GM18505 (cell line): ENCODE measurements around the gene GRB2.
"Not testable (repeated sequence)": the region's sequence is repeated elsewhere in the genome, so short reads cannot be mapped to it uniquely, and the experiment has no call there.

Experiments
- ATAC-seq: cut with Tn5 transposase; IDR thresholded peaks from one replicate; pipeline ENCODE4 v1.9.1; 2021; ENCODE audit not compliant: unreplicated experiment
- POLR2A ChIP-seq: IDR thresholded peaks from 4 replicates; pipeline ENCODE4 v1.6.1; 2011; ENCODE audit warnings: borderline replicate concordance; ENCODE audit not compliant: insufficient read depth, insufficient read length; ENCODE audit errors: extremely low read depth

The GRB2 gene

DNA sequence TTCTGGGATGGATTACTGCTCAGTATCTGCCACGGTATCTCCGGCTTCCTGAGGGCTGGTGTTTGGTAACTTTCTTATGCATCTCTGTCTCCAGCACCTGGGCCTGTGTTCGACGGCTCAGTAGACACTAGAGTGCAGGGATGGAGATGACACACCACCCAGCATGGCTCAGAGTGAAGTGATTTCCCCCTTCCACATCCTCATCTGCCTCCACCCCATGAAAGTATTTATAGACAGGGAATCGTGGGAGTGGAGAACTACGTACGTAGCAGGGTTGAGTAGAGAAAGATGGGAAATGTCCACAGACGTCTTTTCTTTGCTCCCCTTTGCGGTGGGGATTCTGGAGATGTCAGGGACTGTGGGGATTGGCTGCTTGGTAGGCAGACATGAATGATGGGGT, 104.4 kb downstream of the GRB2 start:
- no peak for ATAC-seq
- no peak for TF ChIP-seq POLR2A

DNA sequence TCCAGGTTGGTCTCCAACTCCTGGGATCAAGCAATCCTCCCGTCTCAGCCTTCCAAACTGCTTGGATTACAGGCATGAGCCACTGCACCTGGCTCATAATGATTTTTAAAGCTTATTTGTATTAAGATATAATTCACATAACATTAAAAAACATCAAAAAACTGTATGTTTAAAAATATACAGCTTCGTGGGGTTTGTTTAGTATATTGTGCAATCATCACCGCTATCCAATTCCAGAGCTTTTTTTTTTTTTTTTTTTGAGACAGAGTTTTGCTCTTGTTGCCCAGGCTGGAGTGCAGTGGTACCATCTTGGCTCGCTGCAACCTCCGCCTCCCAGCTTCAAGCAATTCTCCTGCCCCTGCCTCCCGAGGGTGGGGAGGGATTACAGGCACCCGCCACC, 105.2 kb downstream of the GRB2 start:
- no peak for TF ChIP-seq POLR2A
- ATAC-seq = no peak

DNA sequence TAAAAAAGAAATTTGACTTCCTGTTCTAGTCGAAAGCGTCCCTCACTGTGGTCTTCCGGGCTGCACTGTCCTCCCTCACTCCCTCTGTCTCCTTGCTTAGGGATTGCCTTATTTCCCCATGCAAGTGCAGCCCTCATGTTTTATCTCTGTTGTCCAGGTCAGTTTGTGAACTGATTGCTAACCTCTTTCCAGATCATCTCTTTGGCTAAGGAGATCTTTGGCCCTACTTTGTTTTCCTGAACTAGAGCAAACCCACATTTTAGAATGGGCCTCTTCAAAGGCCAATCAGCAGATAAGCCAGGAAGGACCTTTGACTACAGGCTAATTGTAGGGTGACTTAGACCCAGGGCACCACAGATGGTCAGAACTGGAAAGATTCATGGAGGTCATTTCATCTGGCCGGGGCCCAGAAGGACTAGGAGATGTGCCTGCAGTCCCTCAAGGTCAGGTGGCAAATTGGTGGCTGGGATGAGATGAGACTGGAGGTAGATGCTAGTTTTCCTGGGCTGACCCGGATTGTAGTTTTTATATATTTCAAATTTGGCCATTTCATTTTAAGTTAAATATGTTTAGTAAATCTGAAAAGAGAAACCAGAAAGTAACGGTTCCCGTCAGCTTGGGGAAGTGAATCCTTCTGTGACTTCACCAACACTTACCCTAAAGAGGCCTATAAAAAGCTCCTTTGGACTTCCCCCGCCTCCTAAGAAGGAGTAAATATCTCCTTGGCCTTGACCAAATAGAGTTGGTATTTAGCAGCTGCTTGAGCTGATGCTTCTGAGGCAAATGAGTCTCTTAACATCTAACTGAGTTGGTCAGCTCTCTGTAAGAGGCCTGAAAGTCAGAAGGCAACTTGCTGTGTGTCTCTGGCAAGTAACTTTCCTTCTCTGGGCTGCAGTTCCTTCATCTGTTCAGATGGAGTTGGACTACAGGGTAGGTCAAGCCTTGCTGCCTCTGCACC, 110.0 kb downstream of the GRB2 start:
- ATAC-seq = peak; percentile 49
- TF ChIP-seq POLR2A = peak; percentile 76

DNA sequence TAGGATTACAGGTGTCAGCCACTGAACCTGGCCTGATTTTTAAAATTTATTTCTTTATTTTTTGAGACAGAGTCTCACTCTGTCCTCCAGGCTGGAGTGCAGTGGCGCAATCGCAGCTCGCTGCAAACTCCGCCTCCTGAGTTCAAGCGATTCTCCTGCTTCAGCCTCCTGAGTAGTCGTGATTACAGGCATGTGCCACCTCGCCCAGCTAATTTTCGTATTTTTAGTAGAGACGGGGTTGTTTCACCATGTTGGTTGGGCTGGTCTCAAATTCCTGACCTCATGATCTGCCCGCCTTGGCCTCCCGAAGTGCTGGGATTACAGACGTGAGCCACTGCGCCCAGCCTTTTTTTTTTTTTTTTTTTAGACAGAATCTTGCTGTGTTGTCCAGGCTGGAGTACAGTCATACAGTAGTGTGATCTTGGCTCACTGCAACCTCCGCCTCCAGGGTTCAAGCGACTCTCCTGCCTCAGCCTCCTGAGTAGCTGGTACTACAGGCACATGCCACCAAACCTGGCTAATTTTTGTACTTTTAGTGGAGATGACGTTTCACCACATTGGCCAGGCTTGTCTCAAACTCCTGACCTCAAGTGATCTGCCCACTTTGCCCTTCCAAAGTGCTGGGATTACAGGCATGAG, 112.5 kb downstream of the GRB2 start:
- not testable (repeated sequence) for ATAC-seq

DNA sequence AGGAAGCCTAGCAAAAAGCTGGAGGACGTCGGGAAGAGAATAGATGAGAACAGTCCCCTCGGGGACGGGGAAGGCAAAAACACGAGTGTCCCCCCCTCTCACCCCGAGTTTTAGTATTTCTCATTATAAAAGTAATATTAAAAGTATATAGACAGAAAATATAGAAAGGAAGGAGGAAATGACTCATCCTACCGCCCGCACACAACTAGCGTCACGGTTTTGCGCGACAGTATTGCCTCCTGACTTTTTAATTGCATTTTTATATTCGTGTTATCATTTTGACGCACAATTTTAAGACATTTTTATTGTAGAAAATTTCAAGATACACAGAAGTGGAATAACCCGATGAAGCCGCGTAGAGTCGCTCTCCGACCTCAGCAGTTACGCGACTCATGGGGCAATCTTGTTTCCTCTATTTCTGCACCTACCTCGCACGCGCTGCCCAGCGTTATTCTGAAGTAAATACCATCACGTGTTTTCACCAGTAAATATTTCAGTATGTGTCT, 115.6 kb downstream of the GRB2 start:
- no peak for TF ChIP-seq POLR2A
- ATAC-seq = peak; percentile 23

DNA sequence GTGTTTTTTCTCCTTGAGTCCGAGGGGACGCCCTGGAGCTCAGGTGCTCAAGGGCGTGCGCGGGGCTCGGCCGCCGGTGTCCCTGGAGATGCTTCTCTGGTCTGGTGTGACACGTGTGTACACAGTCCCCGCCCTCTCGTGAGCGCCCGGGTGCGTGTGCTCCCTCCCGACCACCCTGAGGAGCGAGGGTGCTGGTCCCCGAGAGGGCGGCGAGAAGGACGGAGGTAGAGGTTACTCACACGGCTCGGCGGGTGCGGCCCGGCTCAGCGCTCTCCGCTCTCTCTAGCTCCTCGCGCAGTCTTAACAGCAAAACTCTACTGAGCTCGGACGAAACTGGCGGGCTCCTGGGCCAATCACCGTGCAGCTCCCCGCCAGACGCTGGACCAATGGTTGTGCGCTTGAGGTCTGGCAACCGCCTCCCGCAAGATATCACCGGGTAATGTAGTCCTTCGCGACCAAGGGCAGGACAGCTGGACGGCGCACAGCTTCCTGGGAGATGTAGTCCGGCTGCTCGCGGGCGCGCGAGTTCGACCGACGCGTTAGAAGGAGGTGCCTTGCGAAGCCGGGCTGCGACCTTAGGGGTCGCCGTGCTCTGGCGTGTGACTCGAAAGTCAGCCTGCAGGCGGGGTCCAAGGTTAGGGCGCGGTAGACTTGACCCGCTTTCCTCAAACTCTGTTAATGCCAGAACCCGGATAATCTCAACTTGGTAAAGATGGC, 116.2 kb downstream of the GRB2 start, which contains the start of gene SLC25A19:
TSS of gene SLC25A19 (minus strand) at position 319 of the 717 bp plus-strand sequence. CDS start 2,669 bp downstream, outside the sequence.
- peak; percentile 88 for ATAC-seq
- TF ChIP-seq POLR2A = peak; percentile 88

DNA sequence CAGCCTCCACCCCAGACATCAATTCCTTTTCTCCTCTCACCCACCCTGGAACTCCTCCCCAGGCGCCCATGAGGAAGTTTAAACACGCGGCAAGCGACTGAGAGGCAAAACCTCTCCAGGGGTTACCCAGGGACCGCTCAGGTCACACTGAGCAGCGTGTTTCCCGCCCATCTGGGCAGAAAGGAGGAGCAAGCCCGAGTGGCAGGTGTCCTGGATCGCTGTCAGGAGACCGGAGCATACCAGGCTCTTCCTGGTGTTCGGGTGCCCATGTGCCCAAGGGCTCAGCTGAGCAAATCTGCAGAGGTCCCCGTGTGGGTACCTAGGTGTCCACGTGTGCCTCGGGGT, 116.7 kb downstream of the GRB2 start:
- no peak for TF ChIP-seq POLR2A
- peak; percentile 2 for ATAC-seq

DNA sequence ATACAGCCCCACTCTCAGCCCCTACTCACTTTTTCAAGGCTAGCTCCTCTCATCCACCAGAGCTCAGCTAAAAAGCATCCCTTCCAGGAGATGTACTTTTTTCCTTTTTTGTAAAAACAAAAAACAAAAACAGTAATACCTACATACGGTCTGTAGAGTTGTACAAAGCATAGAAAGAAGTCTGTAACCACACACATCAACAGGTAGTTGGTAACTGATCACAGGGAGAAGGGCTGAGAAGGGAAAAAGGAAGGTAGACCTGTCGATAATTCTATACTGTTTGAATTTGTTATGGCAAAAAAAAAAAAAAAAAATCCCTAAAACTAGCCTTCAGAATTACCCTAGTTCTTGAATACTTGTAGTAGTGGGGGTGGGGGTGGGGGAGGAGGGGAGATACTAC, 117.1 kb downstream of the GRB2 start:
- no peak for TF ChIP-seq POLR2A
- no peak for ATAC-seq

DNA sequence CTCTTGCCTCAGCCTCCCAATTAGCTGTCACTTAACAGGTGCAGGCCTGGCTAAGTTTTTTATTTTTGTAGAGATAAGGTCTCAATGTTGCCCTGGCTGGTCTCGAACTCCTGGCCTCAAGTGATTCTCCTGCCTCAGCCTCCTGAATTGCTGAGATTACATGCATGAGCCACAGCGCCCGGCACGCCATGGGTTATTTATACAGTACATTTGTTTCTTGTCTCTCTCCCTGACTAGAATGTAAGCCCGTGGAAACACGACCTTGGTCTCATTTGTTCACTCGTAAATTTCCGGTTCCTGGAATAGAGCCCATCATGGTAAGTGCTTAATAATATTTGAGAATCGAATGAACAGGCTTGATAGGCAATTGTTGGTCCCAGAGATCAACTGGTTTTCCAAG, 118.3 kb downstream of the GRB2 start:
- no peak for ATAC-seq
- no peak for TF ChIP-seq POLR2A

DNA sequence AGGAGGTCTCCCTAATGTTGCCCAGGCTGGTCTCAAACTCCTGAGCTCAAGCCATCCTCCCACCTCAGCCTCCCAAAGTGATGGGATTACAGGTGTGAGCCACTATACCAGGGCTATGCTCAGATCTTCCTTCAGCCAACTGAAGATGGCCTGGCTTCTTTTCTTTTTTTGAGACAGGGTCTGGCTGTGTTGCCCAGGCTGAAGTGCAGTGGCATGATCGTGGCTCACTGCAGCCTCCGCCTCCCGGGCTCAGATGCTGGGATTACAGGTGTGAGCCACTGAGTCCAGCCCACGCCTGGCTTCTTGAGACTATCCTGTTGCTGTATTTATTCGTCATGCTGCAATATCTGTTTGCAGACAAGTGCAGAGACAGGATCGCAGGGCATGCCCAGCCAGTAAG, 120.4 kb downstream of the GRB2 start:
- ATAC-seq = no peak
- TF ChIP-seq POLR2A = no peak

DNA sequence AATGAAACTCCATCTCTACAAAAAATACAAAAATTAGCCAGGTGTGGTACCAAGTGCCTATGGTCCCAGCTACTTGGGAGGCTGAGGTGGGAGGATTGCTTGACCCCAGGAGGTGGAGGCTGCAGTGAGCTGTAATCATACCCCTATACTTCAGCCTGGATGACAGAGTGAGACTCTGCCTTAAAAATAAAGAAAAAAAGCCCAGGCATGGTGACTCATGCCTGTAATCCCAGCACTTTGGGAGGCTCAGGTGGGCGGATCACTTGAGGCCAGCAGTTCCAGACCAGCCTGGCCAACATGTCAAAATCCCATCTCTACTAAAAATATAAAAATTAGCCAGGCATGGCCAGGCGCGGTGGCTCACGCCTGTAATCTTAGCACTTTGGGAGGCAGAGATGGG, 125.3 kb downstream of the GRB2 start:
- not testable (repeated sequence) for ATAC-seq

DNA sequence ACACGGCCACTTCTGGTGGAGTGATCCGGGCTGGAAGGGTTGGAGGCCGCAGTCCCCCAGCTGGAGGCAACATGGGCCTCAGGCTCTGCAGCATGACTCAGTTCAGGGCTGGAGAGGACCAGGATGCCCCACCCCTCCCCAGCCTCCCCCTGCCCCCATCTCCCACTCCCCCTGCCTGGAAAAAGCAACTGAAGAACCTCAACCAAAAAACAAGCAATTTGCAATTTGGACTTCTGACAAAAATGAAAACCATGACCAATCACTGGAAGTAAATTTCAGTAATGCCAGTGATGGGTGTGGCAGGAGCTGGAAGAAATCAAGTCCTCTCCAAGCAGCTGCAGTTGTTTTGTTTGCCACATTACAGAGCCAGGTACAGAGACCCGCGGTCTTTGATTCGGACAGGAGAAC, 127.8 kb downstream of the GRB2 start:
- no peak for ATAC-seq
- no peak for TF ChIP-seq POLR2A

DNA sequence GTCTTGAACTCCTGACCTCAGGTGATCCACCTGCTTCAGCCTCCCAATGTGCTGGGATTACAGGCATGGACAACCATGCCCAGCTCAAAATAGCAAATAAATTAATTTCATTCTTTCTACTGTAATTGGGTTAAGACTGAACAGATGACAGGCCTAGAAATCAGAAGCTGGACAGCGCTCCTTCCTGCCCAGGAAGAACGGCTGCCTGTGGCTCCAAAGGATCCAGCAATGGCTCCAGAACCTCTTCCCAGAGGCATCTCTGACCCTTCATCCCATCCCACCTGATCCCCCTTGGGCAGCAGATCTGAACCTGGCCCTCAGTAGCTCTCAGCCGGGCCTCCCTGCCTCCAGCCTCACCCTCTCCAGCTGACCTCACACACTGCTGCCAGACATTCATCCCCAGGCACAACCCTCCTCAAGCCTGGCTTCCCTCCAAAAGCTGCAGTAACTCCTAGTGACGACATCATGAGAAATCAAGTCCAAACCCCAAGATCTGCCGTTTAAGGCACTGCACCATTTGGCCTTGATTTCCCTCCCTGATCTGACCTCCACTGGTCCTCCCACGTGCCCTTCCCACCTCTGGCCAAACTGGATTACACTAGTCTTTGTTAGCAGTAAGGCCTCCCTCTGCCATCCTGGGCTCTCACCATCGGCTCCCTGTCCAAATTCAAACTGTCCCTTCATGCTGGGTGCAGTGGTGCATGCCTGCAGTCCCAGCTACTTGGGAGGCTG, 131.3 kb downstream of the GRB2 start:
- ATAC-seq = no peak
- TF ChIP-seq POLR2A = no peak
